Suppressor macrophage (primary cell): Measurements from ENCODE around the gene STIL.
"Not testable (repeated sequence)": the region's sequence is repeated elsewhere in the genome, so short reads cannot be mapped to it uniquely, and the experiment has no call there.

ENCODE experiments used
- DNase-seq, 4 experiments: peaks; one replicate each; pipeline ENCODE4 v3.0.0-alpha.2; 2020 to 2022
- total RNA-seq, 17 experiments: gene quantifications; one replicate each; lab custom pipeline; 2026; ENCODE audit warnings: mixed read lengths in 6 of 17, inconsistent platforms in 3 of 17; lab: John Stamatoyannopoulos, UW

STIL gene
- 7.6 to 32.0 (median 18.1) reads per million in 17 experiments for total RNA-seq

DNA sequence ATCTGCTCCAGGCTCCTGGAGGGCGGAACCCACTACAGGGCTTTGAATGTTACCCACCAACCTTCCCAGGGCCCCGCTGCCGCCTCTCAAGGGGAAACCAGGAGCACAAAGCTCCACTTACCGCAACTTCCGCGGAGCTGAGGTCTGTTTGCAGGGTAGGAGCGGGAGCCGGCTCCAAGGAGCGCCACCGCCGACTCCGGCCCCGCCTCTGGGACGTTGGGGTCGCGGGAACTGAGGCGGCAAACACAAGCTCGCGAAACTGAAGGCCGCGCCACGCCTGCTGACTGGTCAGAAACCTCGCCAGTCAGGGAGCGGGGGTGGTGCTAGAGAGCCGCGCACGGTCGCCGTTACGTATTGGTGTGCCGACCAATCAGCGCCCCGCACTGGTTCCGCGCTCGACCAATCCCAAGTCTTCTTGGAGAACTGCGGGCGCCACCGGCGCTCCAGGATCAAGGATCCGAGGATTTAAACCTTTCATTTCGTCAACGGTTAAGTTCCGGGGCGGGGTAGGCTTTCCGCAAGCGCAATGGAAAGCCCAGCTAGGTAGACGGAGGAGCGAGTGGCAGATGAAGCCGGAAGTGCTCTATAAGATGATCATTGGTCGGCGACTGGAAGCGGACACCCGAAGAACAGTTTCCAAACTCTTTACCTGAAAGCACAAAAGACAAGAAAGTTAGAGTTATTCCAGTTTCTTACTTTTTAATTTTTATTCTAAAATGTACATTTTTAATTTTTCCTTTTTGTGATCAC, at the start of gene STIL:
Gene STIL (minus strand): TSS at position 233 of the 750 bp plus-strand sequence. CDS start 3,828 bp downstream, outside the sequence.
- DNase-seq = peak; percentile 99 to 100 (median 100)

DNA sequence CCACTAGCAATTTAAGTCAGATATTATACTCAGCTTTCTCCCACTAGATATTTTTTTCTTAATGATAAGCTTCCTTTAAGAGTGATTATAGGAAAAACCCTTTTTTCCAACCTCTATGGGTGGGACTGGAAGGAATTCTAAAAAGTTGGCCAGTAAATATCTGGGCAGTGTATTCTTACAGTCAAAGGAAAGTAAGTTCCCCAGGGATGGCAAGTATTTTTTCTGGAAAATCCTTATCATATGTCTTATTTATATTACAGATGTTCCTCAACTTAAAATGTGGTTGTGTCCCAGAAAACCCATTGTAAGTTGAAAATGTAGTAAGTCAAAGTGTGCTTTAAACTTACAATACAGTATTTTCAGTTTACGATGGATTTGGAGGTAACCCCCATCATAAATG, 48.9 kb upstream of the STIL start:
- DNase-seq = no peak

DNA sequence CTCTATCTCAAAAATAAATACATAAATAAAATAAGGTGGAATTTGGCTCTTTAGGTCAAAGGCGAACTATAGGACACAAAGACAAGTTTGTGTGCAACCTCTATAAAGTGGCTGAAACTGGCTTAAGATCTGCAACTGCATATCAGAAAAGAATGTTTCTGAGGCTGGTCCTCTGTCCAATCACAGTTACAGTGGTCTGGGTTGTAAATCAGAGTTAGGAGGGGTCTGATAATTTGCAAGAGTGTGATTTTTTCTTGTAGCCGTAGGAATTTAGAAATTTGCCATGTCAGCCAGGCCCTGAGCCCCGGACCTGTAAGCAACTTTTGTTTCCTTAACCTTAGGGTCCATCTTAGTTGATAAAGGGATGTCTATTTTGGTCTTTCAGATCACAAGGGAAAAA, 47.4 kb upstream of the STIL start:
- no peak for DNase-seq

DNA sequence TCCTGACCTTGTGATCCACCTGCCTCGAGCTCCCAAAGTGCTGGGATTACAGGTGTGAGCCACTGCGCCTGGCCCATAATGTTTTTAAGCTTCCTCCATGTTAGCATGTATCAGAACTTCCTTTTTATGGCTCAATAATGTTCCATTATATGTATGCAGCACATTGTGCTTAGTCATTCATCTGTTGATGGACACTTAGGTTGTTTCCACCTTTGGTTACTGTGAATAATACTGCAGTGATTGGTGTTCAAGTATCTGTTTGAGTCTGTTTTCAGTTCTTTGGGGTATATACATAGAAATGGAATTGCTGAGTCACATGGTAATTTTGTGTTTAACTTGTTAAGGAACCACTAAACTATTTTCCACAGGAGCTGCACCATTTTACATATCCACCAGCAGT, 37.4 kb upstream of the STIL start:
- peak in 1 of 4 experiments; percentile 12 for DNase-seq

DNA sequence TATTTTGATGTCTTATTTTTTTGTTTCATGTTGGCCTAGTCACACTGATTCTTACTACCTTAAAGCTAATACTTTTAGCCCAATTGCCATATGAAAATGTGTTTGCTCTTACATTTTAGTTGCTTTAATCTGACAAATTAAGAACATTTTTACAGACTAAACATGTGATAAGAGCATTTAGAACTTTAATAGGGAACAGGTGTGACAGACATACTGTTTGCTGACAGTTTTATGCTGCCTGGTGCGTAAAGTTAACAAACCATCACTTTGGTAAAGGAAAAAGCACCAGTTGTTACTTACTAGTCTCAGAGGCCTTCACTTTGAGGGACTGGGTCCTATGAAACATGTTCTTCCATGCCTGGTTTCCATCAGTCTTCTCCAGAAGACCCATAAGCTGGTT, 34.3 kb upstream of the STIL start:
- no peak for DNase-seq

DNA sequence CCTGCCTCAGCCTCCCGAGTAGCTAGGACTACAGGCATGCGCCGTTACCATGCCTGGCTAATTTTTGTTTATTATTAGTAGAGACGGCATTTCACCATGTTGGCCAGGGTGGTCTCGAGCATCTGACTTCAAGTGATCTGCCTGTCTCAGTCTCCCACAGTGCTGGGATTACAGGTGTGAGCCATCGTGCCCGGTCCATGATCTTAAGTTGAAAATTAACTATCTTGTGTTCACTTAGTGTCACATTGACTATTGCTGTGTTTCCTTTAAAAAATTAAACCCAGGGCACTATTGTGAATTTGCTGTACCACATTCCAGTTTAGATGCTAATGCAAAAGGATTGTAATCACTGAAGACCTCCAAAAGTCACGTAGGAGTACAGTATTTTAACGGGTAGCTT, 33.8 kb upstream of the STIL start:
- DNase-seq = no peak

DNA sequence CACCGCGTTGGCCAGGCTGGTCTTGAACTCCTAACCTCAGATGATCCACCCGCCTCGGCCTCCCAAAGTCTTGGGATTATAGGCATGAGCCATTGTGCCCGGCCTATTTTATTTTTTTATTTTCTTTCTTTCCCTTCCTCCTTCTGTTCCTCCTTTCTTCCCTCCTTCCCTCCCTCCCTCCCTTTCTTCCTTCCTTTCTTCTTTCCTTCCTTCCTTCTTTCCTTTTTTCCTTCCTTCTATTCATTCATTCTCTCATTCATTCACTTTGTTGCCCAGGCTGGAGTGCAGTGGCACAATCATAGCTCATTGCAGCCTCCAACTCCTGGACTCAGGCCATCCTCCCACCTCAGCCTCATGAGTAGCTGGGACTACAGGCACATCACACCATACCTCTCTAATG, 33.0 kb upstream of the STIL start:
- not testable (repeated sequence) for DNase-seq

DNA sequence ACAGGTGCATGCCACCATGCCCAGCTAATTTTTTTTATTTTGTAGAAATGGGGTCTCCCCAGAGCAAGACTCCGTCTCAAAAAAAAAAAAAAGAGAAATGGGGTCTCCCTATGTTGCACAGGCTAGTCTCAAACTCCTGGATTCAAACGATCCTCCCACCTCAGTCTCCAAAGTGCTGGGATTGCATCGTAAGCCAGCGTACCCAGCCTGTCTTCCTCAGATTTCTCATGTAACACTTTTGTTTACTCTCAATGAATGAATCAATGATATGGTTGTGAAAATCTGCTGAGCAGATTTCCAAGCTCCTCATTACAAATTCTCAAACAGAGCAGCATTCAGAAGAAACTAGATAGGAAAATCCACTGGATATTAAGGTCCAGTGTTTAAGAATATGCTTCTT, 26.3 kb upstream of the STIL start:
- no peak for DNase-seq

DNA sequence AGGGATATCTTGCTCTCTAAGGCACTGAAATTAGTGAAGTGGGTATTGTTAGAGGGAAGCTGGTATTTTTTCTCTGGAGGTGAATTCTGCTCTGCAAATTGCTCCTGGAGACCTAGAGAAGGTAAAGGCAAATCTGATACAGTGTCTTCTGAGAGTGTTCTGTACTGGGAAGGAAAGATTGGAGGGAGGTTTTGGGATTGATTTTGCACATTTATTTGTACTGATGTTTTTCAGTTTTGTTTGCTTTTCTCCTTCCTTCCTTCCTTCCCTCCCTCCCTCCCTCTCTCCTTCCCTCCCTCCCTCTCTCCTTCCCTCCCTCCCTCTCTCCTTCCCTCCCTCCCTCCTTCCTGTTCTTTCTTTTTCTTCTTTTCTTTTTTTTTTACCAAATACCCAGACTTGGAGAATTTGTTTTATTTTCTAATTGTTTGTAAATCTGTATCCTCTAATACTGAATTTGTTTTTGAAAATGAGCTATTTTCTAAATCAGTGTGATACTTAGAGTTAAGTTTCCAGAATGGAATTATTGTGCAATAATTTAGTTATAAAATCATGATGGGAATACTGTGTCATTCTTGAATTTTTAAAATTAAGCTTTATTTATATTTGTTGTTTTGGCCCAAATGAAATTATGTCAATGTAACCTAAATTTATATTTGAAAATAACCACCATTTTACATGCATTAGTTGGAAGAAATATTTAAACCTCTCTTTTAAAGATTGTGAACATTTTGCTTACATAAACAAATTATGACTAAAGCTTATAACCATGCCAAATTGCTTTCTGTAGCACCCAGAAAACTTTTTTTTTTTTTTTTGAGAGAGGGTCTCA, 24.5 kb upstream of the STIL start:
- no peak for DNase-seq

DNA sequence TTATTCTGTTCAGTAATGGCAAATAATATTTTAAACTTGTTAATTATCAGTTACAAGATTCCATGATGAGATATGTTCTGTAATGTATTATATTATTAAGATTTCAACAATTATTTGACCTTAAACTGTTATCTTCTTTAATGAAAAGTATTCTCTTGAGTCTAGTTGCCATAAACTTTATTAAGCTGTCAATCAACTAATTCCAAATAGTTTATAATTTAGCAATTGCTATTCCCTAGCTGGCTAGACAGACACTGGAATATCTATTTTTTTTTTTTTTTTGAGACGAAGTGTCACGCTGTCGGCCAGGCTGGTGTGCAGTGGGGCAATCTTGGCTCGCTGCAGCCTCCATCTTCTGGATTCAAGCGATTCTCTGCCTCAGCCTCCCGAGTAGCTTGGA, 23.4 kb upstream of the STIL start:
- no peak for DNase-seq

DNA sequence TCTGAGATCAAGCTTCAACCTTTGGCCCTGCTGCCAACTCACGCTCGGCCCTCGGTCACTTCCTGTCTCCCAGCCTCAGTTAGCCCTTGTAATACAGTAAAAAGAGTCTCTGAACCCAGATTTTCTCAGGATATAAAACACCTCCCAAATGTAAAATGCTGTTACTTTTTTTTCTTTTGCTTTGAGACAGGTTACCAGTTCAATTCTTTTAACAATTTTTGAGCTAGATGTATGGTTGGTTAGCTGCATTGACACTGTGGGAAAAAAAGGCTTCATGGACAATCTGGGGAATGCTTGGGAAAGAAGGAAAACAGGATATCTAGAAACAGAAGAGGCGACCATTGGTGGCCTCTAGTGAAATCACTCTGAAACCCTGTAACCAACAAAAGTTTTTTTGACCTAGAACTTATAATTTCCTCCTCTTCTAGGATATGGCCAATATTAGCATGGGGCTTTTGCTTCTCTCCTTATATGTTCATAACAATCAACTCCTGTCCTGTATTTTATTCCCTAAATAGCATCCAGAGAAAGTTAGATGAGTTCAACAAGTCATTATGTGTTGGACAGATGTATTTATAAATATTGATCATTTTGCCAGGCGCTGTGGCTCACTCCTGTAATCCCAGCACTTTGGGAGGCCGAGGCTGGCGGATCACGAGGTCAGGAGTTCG, 21.0 kb upstream of the STIL start:
- peak in 1 of 4 experiments; percentile 4 for DNase-seq

DNA sequence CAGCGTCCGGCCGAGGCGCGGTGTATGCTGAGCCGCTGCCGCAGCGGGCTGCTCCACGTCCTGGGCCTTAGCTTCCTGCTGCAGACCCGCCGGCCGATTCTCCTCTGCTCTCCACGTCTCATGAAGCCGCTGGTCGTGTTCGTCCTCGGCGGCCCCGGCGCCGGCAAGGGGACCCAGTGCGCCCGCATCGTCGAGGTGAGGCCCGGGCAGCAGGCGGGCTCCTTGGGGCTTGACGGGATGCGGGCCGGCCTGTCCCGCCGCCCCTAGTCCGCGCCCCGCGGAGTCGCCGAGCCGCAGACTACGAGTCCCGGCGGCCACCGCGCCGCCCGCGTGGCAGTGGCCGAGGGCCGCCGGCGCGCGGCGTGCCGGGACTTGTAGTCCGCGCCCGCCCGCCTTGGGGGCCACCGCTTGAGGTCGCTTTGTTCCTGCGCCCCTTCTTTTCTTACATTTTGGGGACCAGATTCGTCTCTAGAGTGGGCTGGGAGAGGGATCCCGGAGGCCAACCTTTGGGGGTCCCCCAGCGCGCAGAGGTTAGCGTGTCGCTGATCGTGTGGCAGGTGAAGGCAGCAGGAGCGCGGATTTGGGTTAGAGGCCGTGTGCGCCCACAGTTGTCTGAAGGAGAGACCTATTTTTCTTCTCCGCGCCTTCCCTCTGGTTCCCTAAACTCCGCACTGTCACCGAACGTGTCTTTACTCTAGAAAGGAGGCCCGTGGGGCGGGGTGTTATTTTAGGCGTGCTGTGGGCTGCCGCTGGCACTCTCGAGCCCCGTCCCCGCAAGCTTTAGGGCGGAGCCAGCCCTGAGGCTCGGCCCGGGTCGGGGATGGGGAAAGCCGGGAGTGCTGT, 20.2 kb upstream of the STIL start:
- peak; percentile 90 to 96 (median 93) for DNase-seq

DNA sequence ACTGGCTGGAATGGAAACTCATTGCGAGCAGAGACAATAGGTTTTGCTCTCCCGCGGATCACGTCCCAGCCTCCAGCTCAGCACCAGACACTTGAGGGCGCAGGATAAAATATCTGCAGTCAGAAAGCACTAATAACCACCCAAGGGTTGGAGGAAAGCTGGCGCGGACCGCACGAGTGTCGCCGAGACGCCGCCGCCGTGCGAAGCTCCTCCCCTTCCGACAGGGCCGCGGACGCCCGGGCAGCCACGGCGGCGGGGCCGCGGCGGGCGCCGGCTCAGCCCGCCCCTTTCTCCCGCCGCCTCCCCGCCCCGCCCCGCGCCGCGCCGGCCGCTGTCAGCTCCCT, 19.6 kb upstream of the STIL start, which contains the start of gene CMPK1:
Gene CMPK1 (plus strand): TSS at position 213 of the 344 bp plus-strand sequence. CDS start 156 bp downstream, outside the sequence.
- peak; percentile 87 to 95 (median 91) for DNase-seq

DNA sequence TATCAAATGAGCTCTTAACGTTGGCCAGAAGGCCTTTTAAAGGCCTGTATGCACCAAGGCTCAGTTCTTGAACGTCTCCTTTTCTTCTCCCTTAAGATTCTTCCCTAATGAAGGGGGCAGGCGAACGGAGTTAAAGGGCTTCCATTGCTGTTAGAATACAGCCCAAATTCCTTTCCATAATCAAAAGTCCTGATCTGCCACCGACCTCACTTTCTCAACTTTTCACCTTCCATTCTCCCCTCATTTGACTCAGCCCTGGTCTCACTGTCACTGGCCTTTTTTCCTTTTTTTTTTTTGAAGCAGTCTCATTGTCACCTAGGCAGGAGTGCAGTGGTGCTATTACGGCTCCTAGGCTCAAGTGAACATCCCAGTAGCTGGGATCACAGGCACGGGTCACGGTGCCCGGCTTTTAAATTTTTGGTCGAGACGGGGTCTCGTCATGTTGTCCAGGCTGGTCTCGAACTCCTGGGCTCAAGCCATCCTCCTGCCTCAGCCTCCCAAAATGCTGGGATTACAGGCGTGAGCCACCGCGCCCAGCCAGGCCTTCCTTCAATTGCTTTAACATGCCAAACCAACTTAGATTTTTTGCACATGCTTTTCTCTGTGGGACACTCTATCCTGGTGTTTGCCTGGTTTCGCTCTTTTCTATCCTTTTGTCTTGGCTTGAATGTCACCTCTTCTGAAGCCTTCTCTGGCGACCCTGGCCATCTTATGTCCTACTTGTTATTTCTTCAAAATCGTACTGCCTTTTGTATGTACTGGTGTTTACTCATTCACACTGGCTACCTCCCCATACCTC, 19.0 kb upstream of the STIL start:
- DNase-seq = no peak

DNA sequence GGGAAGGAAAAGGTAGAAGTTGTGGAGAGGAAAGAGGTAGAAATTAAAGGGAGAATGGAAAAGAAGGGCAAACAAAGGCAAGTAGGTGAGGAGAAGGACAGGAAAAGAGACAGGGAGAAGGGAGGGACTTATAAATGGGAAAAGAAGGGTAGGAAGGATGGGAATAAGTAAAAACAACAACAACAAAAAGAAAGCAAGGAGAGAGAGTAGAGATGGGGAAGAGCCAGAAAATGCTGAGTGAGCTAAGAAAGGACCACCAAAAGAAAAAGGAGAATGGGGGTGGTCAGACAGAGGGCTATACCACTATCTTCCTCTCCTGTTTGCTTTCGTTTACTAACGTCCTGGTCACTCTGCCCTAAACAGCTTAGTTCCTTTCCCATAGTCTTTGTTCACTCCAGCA, 17.9 kb upstream of the STIL start:
- no peak for DNase-seq

DNA sequence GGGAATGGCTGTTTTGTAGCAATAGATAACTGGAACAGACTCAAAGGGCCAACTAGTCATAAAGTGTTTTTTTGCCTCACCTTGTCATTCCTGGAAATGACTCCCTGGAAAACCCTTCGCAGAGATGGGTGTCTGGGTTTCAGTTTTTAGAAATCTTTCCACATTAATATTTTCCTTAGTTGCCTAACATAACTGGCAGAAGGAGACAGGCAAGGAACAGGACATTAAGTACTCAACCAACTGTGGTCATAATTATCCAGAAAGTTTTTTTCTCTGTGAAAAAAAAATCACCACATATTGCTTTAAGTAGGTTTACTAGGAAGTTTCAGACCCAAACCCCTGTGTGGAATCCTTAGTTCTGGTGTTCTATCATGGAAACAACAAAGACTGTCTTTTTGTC, 16.3 kb upstream of the STIL start:
- DNase-seq = no peak

DNA sequence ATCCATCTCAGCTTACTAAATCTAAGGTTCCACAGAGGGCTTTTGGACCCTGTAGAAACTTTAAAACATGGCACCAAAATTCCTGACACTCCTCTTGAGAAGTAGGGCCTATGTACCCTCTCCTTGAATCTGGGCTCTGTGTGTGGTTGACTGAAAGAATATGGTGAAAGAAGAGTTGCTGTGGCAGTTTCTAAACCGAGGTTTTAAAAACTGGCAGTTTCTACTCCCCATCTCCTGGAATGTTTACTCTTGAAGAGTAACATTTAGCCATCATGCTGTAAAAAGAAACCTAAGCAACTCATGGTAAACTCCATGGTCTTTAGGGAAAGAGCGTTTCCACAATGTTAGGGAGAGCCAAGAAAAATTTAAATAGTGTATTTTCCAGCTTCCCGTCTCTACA, 15.0 kb upstream of the STIL start:
- DNase-seq = no peak

DNA sequence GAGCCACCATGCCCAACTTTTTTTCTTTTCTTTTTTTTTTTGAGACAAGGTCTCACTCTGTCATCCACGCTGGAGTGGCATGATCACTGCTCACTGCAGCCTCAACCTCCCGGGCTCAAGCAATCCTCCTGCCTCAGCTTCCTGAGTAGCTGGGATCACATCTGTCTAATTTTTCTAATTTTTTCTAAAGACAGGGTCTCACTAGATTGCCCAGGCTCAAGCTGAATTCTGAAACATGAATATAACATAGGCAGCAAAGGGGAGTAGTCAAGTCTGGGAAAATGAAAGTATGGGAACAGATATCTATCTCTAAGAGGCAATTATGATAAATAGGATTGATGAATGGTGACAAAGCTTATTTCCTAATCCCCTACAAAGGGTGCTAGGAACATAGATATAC, 12.3 kb upstream of the STIL start:
- no peak for DNase-seq

DNA sequence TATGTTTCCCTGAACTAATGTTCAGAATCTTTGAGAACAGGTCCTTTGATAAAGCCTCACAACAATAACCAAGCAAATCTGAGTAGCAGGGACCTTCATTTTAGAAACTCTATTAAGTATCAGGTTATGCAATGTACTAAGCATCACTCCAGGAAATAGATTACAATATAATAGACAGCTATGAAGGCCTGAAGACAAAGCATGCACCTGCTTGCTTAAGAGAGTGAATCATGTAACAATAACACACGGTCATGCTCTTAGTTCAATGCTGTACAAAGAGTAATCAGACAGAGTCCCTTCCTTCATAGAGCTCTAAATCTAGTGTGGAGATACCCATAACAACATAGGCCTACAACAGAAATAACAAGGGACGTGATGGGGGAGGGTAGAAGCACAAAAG, 11.6 kb upstream of the STIL start:
- DNase-seq = no peak

DNA sequence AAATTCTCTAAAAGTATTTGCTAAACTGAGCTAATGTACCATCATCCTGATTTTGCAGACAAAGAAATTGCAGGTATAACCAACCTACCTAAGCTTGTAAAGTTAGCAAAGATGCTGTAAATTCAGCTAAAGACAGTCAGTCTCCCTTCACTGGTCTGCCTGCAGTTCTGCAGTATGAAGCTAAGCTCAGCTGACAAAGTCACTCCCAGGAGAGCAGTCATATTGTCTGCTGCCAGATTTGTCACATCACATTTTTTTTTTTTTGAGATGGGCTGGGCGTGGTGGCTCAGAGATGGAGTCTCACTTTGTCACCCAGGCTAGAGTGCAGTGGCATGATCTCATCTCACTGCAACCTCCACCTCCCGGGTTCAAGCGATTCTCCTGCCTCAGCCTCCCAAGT, 10.7 kb upstream of the STIL start:
- DNase-seq = no peak

DNA sequence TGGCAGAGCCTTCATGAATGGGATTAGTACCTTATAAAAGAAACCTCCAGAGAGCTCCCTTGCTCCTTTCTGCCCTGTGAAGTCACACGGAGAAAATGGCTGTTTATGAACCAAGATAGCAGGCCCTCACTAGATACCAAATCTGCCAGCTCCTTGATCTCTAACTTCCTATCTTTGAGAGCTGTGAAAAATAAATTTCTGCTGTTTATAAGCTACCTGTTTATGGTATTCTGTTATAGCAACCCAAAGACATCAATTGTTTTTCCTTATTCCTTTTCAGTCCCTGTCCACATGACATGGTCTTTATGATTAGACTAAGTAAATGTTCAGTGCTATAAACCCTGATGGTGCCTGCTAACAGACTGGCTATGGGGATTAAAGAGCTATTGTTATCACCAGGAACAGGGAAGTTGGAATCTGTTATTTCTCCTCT, 9.7 kb upstream of the STIL start:
- peak in 1 of 4 experiments; percentile 13 for DNase-seq
